Measurements from ENCODE around the gene LCNL1.

The LCNL1 gene

DNA sequence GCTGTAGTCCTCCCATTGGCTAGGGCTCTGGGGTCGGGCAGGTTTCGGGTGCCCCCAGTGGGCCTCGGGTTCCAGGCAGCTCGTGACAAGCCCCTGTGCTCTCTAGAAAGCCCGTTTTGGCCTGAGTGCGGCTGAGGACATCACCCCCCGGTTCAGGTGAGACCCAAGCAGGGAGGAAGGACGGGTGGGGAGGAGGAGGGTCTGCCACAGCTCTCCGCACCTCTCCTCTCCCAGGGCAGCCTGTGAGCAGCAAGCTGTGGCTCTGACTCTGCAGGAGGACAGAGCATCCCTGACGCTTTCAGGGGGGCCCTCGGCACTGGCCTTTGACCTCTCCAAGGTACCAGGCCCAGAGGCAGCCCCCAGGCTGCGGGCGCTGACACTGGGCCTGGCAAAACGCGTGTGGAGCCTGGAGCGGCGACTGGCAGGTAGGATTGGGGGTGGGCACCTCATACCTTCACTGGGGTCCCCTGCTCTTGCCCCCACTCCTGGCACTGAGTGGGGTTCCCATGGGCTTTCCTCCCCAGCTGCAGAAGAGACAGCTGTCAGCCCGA, 10.1 kb downstream of the LCNL1 start:
- Histone ChIP-seq H3K27ac (ENCODE audit: low read length) (peak overlapping the region; percentile 16), H3K4me1 (ENCODE audit: control insufficient read depth in 1 of 2, insufficient read depth in 2 of 2, low read length in 2 of 2) (peaks cover 0 to 36% of the 10 kb centered on the region in 2 donors), H3K36me3 (ENCODE audit: control insufficient read depth in 1 of 2, insufficient read depth in 2 of 2, low read length in 2 of 2) (peaks cover 0 to 7% of the 10 kb centered on the region in 2 donors), H3K4me3 (ENCODE audit: low read depth in 1 of 2, low read length in 2 of 2) (peak overlapping the region; percentile 68 to 69), H3K27me3 (ENCODE audit: low read depth, low read length) (peaks cover 5% of the 10 kb centered on the region), H3K9me3 (ENCODE audit: control insufficient read depth in 1 of 2, low read length in 2 of 2) (no peaks in the 10 kb centered on the region)

DNA sequence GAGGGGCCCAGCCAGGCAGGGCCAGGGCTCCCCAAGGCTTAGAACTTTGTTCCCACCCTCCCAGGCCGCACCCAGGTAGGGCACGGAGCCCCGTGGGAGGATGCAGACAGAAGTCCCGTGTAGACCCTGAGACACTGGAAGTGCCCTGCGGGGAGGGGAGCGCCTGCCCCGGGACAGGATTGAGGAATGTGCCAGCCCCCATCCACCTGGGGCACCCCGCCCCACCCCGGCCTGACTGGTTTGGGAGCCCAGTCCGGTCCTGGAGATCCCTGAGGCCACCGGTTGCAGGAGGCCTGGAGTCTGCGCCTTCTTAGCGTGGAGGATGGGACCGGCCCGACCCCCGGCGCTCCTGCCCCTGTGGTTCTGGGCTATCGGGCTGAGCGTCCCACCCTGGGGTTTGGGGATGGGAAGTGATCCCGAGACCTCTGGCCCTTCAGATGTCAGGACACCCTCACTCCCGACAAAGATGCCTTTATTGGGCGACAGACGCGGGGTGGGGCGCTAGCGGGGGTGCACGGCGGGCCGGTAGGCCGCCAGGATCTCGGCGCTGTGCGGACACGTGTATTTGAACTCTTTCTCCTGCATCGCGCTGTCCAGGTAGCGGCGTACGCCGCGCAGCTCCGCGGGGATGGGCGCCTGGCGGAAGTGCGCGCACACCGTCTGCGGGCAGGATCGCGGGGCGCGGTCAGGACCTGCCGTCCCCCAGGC, 11.5 kb downstream of the LCNL1 start:
- H3K4me1 ChIP-seq (ENCODE audit: control insufficient read depth in 1 of 2, insufficient read depth in 2 of 2, low read length in 2 of 2): peaks cover 0 to 36% of the 10 kb centered on the region in 2 donors
- peaks cover 0 to 7% of the 10 kb centered on the region in 2 donors for H3K36me3 ChIP-seq (ENCODE audit: control insufficient read depth in 1 of 2, insufficient read depth in 2 of 2, low read length in 2 of 2)
- no peaks in the 10 kb centered on the region for H3K9me3 ChIP-seq (ENCODE audit: control insufficient read depth in 1 of 2, low read length in 2 of 2)
- H3K27me3 ChIP-seq (ENCODE audit: low read depth, low read length): peaks cover 5% of the 10 kb centered on the region
- no peak overlapping the region for H3K4me3 ChIP-seq (ENCODE audit: low read depth in 1 of 2, low read length in 2 of 2)
- no peak overlapping the region for H3K27ac ChIP-seq (ENCODE audit: low read length)

DNA sequence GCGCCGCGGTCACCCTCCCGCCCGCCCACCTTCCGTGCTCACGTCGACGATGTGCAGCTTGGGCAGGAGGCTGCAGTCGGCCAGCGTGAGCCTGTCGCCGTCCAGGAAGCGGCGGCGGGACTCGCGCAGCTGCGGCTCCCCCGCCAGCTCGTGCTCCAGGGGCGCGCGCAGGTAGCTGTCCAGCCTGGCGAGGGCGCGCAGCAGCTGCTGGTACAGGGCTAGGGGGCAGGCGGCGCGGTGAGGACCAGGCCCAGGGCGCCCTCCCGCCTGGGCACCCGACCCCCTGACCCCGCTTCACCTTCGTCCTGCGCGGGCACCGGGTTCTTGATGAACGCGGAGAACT, 12.1 kb downstream of the LCNL1 start:
- H3K4me3 ChIP-seq (ENCODE audit: low read depth in 1 of 2, low read length in 2 of 2): no peak overlapping the region
- no peaks in the 10 kb centered on the region for H3K9me3 ChIP-seq (ENCODE audit: control insufficient read depth in 1 of 2, low read length in 2 of 2)
- no peak overlapping the region for H3K27ac ChIP-seq (ENCODE audit: low read length)
- peaks cover 5% of the 10 kb centered on the region for H3K27me3 ChIP-seq (ENCODE audit: low read depth, low read length)
- peaks cover 0 to 7% of the 10 kb centered on the region in 2 donors for H3K36me3 ChIP-seq (ENCODE audit: control insufficient read depth in 1 of 2, insufficient read depth in 2 of 2, low read length in 2 of 2)
- peaks cover 0 to 36% of the 10 kb centered on the region in 2 donors for H3K4me1 ChIP-seq (ENCODE audit: control insufficient read depth in 1 of 2, insufficient read depth in 2 of 2, low read length in 2 of 2)

DNA sequence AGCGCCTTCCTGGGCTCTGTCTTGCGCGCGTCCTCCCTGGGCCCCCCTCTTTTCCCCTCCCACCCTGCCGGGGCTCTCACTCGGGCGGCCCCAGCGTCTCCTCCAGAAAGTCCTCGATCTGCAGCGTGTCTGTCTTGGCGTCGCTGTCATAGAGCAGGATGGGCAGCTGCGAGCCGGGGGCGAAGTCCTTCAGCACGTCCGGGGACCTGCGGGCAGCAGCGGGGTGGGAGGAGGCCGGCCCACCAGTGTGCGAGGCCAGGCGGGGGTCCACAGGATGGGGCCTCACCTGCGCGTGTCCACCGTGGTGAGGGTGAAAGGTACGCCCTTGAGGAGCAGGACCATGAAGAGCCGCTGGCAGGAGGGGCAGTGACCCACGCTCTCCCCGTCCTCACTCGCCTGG, 12.6 kb downstream of the LCNL1 start:
- H3K4me3 ChIP-seq (ENCODE audit: low read depth in 1 of 2, low read length in 2 of 2): no peak overlapping the region
- H3K36me3 ChIP-seq (ENCODE audit: control insufficient read depth in 1 of 2, insufficient read depth in 2 of 2, low read length in 2 of 2): peaks cover 0 to 7% of the 10 kb centered on the region in 2 donors
- no peak overlapping the region for H3K27ac ChIP-seq (ENCODE audit: low read length)
- peaks cover 0 to 36% of the 10 kb centered on the region in 2 donors for H3K4me1 ChIP-seq (ENCODE audit: control insufficient read depth in 1 of 2, insufficient read depth in 2 of 2, low read length in 2 of 2)
- H3K9me3 ChIP-seq (ENCODE audit: control insufficient read depth in 1 of 2, low read length in 2 of 2): no peaks in the 10 kb centered on the region
- H3K27me3 ChIP-seq (ENCODE audit: low read depth, low read length): peaks cover 5% of the 10 kb centered on the region

DNA sequence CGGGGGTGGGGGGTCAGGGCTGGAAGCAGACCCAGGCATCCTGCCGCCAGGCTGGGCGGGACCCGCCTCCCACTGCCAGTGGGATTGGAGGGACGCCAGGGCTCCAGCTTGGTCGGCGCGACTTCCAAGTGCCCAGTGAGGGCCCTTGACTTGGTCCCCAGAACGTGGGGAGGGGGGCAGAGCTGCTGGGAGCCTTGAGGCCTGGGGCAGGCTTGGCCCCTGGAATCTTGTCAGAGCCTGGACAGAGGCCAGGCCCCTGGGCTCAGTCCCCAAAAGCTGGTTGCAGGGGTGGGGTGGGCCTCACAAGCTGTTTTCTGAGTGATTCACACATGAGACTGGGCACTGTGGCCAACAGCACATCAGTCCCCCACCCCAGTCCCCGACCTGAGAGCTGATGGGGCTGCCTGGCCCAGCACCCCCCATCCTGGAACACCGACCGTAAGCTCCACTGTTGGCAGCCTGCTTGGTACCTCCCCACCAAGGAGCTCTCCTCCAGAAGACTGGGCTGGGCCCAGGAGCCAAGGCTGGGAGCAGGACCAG, 13.0 kb downstream of the LCNL1 start:
- Histone ChIP-seq H3K27ac (ENCODE audit: low read length) (no peak overlapping the region), H3K4me3 (ENCODE audit: low read depth in 1 of 2, low read length in 2 of 2) (peak overlapping the region in 1 of 2 donors; percentile 33), H3K4me1 (ENCODE audit: control insufficient read depth in 1 of 2, insufficient read depth in 2 of 2, low read length in 2 of 2) (peaks cover 0 to 36% of the 10 kb centered on the region in 2 donors)

DNA sequence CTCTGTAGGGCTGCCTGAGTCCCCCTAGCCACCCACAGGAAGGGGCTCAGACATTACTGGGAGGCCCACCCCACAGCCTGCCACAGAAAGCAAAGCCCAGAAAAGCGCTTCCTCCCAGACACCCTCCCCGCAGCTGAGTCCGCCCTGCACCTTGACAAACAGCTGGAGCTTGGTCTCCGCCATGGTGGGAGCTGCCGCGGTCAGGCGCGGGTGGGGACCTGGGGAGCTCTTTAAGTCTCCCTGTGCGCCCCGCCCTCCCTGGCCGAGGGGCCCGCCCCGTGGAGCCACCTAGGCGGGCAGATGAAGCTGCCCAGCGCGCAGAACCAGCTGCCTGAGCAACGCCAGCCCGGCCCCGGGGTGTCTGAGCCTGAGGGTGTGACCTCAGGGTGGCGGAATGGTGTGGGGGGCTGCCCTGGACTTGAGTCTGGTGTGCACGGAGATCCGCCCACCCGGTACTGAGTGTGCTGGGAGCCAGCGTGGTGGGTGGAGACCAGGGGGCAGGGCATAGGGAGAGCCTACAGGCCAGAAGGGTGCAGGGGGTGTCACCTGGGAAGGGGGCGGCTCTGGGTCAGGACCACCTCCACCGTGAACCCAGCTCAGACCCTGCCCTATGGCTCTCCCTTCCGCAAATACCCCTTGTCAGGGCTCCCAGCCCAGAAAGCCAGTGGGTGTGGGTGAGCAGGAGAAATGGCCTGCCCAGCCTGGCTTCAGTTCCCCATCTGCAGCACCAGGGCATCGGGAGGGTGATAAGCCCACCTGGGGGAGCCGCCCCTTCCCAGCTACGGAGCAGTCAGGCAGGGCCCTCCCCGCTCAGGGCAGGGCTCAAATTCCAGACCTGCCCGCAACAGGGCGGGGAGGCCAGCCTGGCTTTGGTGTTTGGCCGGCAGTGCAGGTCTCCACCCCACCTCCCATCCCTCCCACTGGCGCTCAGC, 13.8 kb downstream of the LCNL1 start, which contains the start of gene CLIC3:
Gene CLIC3 (minus strand): TSS at position 208 of the 932 bp plus-strand sequence. CDS start 25 bp downstream, at position 183.
- H3K4me3 ChIP-seq (ENCODE audit: low read depth in 1 of 2, low read length in 2 of 2): peak within 1 kb of the TSS; percentile 16 to 33
- peaks cover 5% of the 10 kb centered on the region for H3K27me3 ChIP-seq (ENCODE audit: low read depth, low read length)
- H3K4me1 ChIP-seq (ENCODE audit: control insufficient read depth in 1 of 2, insufficient read depth in 2 of 2, low read length in 2 of 2): peaks cover 0 to 36% of the 10 kb centered on the region in 2 donors
- no peaks in the 10 kb centered on the region for H3K9me3 ChIP-seq (ENCODE audit: control insufficient read depth in 1 of 2, low read length in 2 of 2)
- peaks cover 0 to 7% of the 10 kb centered on the region in 2 donors for H3K36me3 ChIP-seq (ENCODE audit: control insufficient read depth in 1 of 2, insufficient read depth in 2 of 2, low read length in 2 of 2)
- H3K27ac ChIP-seq (ENCODE audit: low read length): no peak within 1 kb of the TSS

More for the DNA sequence above, 13.0 kb downstream of the LCNL1 start:
- H3K9me3 ChIP-seq (ENCODE audit: control insufficient read depth in 1 of 2, low read length in 2 of 2): no peaks in the 10 kb centered on the region
- H3K36me3 ChIP-seq (ENCODE audit: control insufficient read depth in 1 of 2, insufficient read depth in 2 of 2, low read length in 2 of 2): peaks cover 0 to 7% of the 10 kb centered on the region in 2 donors
- H3K27me3 ChIP-seq (ENCODE audit: low read depth, low read length): peaks cover 5% of the 10 kb centered on the region

DNA sequence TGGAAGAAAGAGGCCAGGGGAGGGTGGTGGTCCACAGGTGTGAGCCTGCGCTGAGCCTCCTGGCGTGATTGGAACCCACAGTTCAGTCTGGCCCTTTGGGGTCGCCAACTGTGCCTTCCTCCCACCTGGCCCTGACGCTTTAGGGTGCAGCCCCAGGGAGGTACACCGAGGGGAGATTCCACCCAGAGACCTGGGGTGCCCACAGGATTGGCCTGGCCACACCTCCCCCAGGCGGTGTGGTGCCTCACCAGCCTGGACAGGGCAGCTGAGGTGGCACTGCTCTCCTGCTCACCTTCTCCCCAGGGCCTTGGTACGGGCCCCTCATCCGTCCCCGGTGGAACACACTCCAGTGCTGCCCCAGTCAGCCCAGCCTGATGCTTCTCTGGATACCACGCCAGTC, 14.6 kb downstream of the LCNL1 start:
- Histone ChIP-seq H3K27ac (ENCODE audit: low read length) (no peak overlapping the region), H3K4me3 (ENCODE audit: low read depth in 1 of 2, low read length in 2 of 2) (no peak overlapping the region), H3K4me1 (ENCODE audit: control insufficient read depth in 1 of 2, insufficient read depth in 2 of 2, low read length in 2 of 2) (peaks cover 0 to 36% of the 10 kb centered on the region in 2 donors), H3K9me3 (ENCODE audit: control insufficient read depth in 1 of 2, low read length in 2 of 2) (no peaks in the 10 kb centered on the region), H3K36me3 (ENCODE audit: control insufficient read depth in 1 of 2, insufficient read depth in 2 of 2, low read length in 2 of 2) (peaks cover 0 to 7% of the 10 kb centered on the region in 2 donors), H3K27me3 (ENCODE audit: low read depth, low read length) (peaks cover 5% of the 10 kb centered on the region)

DNA sequence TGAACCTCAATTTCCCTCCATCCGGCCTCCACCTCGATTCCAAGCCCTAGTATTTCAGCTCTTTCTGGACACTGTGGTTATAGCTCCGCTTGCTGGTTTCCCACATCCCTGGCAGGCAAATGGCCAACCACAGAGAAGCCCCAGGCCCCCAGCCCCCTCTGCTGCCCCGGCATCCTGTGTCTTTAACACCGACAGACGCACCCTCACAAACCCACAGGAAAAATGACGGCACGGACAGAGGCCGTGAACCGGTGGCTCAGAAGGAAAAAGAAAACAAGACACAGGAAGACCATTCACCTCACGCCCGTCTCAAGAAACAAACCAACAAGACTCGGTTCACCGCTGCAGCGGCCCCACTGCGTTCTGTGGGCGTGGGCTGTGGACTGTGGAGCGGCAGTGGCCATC, 15.0 kb downstream of the LCNL1 start:
- H3K4me3 ChIP-seq (ENCODE audit: low read depth in 1 of 2, low read length in 2 of 2): no peak overlapping the region
- no peak overlapping the region for H3K27ac ChIP-seq (ENCODE audit: low read length)

DNA sequence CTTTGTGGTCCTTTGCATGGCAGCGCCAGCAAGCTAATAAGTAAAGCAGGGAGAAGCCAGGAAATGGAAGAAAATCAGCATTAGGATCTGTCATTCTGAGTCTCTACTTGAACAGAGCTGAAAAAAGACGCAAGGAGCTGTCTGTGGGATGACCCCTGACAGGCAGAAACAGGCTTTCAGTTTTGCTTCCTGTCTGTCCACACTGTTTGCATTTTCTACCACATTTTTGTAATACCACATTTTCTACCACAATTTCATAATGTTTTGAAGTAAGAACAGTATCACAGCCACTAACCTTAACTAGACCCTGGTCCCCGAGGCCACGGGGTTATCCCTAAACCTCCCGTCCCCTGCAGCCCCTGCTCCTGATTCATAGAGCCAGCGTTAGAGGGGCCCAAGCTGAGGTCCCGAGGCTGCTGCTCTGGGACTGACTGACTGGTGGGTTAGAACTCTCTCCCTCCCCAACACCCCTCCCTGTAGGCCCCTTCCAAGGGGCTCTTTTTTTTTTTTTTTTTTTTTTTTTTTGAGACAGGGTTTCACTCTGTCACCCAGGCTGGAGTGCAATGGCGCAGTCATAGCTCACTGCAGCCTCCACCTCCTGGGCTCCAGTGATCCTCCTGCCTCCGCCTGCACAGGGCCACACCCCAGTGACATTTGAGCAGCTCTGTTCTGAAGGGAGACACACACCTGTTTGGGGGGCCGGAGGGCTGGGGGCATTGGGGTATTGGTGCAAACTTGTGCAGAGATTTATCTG, 17.6 kb downstream of the LCNL1 start:
- H3K36me3 ChIP-seq (ENCODE audit: control insufficient read depth in 1 of 2, insufficient read depth in 2 of 2, low read length in 2 of 2): no peaks in the 10 kb centered on the region
- H3K27ac ChIP-seq (ENCODE audit: low read length): no peak overlapping the region
- peaks cover 5% of the 10 kb centered on the region for H3K27me3 ChIP-seq (ENCODE audit: low read depth, low read length)
- H3K9me3 ChIP-seq (ENCODE audit: control insufficient read depth in 1 of 2, low read length in 2 of 2): no peaks in the 10 kb centered on the region
- H3K4me3 ChIP-seq (ENCODE audit: low read depth in 1 of 2, low read length in 2 of 2): no peak overlapping the region
- peaks cover 0 to 17% of the 10 kb centered on the region in 2 donors for H3K4me1 ChIP-seq (ENCODE audit: control insufficient read depth in 1 of 2, insufficient read depth in 2 of 2, low read length in 2 of 2)

More for the DNA sequence above, 15.0 kb downstream of the LCNL1 start:
- peaks cover 0 to 33% of the 10 kb centered on the region in 2 donors for H3K4me1 ChIP-seq (ENCODE audit: control insufficient read depth in 1 of 2, insufficient read depth in 2 of 2, low read length in 2 of 2)
- peaks cover 5% of the 10 kb centered on the region for H3K27me3 ChIP-seq (ENCODE audit: low read depth, low read length)
- no peaks in the 10 kb centered on the region for H3K9me3 ChIP-seq (ENCODE audit: control insufficient read depth in 1 of 2, low read length in 2 of 2)
- peaks cover 0 to 7% of the 10 kb centered on the region in 2 donors for H3K36me3 ChIP-seq (ENCODE audit: control insufficient read depth in 1 of 2, insufficient read depth in 2 of 2, low read length in 2 of 2)

DNA sequence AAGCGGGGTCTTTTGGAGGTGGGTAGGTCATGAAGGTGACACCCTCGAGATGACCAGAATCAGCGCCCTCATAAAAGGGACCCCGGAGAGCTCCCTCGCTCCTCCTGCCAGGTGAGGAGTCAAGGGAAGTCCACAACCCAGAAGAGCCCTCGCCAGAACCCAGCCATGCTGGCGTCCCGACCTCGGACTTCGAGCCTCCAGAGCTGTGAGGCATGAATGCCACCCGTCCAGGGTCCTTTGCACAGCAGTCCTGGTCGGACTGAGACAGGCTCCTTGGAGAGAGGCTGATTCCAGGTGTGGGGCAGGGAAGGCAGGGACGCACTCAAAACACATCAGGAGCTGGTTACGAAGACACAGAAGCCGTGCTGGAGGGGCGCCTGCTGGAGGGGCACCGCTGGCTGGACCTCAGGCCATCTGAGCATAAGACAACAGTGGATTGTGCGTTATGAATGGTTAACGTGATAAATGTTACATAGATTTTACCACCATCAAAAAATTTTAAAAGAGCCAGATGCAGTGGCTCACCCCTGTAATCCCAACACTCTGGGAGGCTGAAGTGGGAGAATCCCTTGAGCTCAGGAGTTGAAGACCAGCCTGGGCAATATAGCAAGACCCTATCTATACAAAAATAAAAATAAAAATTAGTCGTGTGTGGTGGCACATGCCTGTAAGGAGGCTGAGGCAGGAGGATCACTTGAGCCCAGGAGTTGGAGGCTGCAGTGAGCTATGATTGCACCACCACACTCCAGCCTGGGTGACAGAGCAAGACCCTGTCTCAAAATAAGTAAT, 19.3 kb downstream of the LCNL1 start:
- Histone ChIP-seq H3K4me1 (ENCODE audit: control insufficient read depth in 1 of 2, insufficient read depth in 2 of 2, low read length in 2 of 2) (peaks cover 0 to under 1% of the 10 kb centered on the region in 2 donors), H3K27ac (ENCODE audit: low read length) (no peak overlapping the region), H3K27me3 (ENCODE audit: low read depth, low read length) (no peaks in the 10 kb centered on the region), H3K36me3 (ENCODE audit: control insufficient read depth in 1 of 2, insufficient read depth in 2 of 2, low read length in 2 of 2) (no peaks in the 10 kb centered on the region), H3K9me3 (ENCODE audit: control insufficient read depth in 1 of 2, low read length in 2 of 2) (no peaks in the 10 kb centered on the region), H3K4me3 (ENCODE audit: low read depth in 1 of 2, low read length in 2 of 2) (no peak overlapping the region)
